OCI-LY7 (cell line): Measurements from ENCODE around the gene SRGAP1. TPM values are rescaled to one million over a fixed set of nuclear protein-coding genes. Genes with fewer than 3 reads are reported as not detected.

Experiments
- BruUV-seq: library from RNA; stranded (reverse); fragments of 400-500 nt; replicated peaks from 2 replicates; lab custom pipeline; 2021; lab: Mats Ljungman, UMichigan
- CTCF ChIA-PET: fragments of 300-600 bp; sonication (Branson Sonifier 250); formaldehyde crosslinking; loops from one replicate; lab custom pipeline; 2022; ENCODE audit warnings: antibody characterized with exemption; ENCODE audit not compliant: unreplicated experiment; lab: Charles Lee
- POLR2A ChIA-PET: fragments of 300-600 bp; sonication (Branson Sonifier 250); formaldehyde crosslinking; loops from one replicate; lab custom pipeline; 2022; ENCODE audit warnings: antibody characterized with exemption; lab: Charles Lee
- DNase-seq: peaks from one replicate; pipeline ENCODE4 v3.0.0-alpha.2; 2015; ENCODE audit warnings: low spot score
- H2AFZ ChIP-seq: fragments of 200-600 bp; sonication (generic), shearing (Covaris generic); 2 replicates; pipeline ENCODE4 v1.6.1; 2014; ENCODE audit warnings: mild to moderate bottlenecking, antibody characterized with exemption, low read length, moderate library complexity
- H3K27ac ChIP-seq: fragments of 200-600 bp; sonication (generic); 2 replicates; pipeline ENCODE4 v1.5.1; 2014; ENCODE audit warnings: mixed run types, low read depth, mild to moderate bottlenecking, moderate library complexity, low read length, inconsistent platforms; ENCODE audit not compliant: poor library complexity, severe bottlenecking
- H3K36me3 ChIP-seq: fragments of 200-600 bp; sonication (generic); 2 replicates; pipeline ENCODE4 v1.6.1; 2014; ENCODE audit warnings: mild to moderate bottlenecking, antibody characterized with exemption, low read length, moderate library complexity, mixed read lengths; ENCODE audit not compliant: insufficient read depth
- H3K4me1 ChIP-seq: fragments of 200-600 bp; sonication (generic); 2 replicates; pipeline ENCODE4 v1.5.1; 2014; ENCODE audit warnings: mild to moderate bottlenecking, low read length; ENCODE audit not compliant: insufficient read depth, poor library complexity, severe bottlenecking
- H3K4me2 ChIP-seq: fragments of 200-600 bp; sonication (generic); 2 replicates; pipeline ENCODE4 v1.6.1; 2014; ENCODE audit warnings: mild to moderate bottlenecking, low read length
- H3K4me3 ChIP-seq: fragments of 200-600 bp; sonication (generic); 2 replicates; pipeline ENCODE4 v1.5.1; 2014; ENCODE audit warnings: mild to moderate bottlenecking, low read depth, low read length; ENCODE audit not compliant: poor library complexity, severe bottlenecking
- H3K79me2 ChIP-seq: fragments of 200-600 bp; sonication (generic); 2 replicates; pipeline ENCODE4 v1.6.1; 2016; ENCODE audit warnings: low read depth, mild to moderate bottlenecking, low read length, moderate library complexity, mixed read lengths; ENCODE audit not compliant: insufficient read depth
- H3K9me2 ChIP-seq: fragments of 200-600 bp; sonication (generic); 2 replicates; pipeline ENCODE4 v1.6.1; 2016; ENCODE audit warnings: mild to moderate bottlenecking, low read length, mixed read lengths; ENCODE audit not compliant: insufficient read depth
- H3K9me3 ChIP-seq: fragments of 200-600 bp; sonication (generic); 2 replicates; pipeline ENCODE4 v1.6.1; 2014; ENCODE audit warnings: mild to moderate bottlenecking, mixed run types, low read length, mixed read lengths
- H4K20me1 ChIP-seq: fragments of 200-600 bp; sonication (generic); 2 replicates; pipeline ENCODE4 v1.6.1; 2014; ENCODE audit warnings: mild to moderate bottlenecking, antibody characterized with exemption, low read length, moderate library complexity, mixed read lengths; ENCODE audit not compliant: insufficient read depth
- EZH2phosphoT487 ChIP-seq: fragments of 200-600 bp; sonication (generic); IDR thresholded peaks from 2 replicates; pipeline ENCODE4 v1.6.1; 2018; ENCODE audit warnings: low read depth, borderline replicate concordance, mild to moderate bottlenecking, mixed run types, antibody characterized with exemption, low read length, moderate library complexity, mixed read lengths
- intact Hi-C: fragments of 100-400 bp; cut with micrococcal nuclease; formaldehyde crosslinking; loops from one replicate; pipeline ENCODE4 v1.10.0; 2022; ENCODE audit not compliant: unreplicated experiment
- total RNA-seq, 2 experiments: library from RNA; depleted of rRNA in 1 of 2; stranded (reverse); fragments of >200 nt in 1 of 2; shearing (Covaris generic) in 1 of 2; gene quantifications; 2 replicates each; pipeline ENCODE4 v1.2.3, GENCODE V29; 2014 to 2022
- TF ChIP-seq, protein P1 (sequence below): fragments of 200-600 bp; sonication (generic); conservative IDR thresholded peaks from 2 replicates; pipeline ENCODE4 v1.5.1; 2014; ENCODE audit warnings: mild to moderate bottlenecking, antibody characterized with exemption, low read length, moderate library complexity, mixed read lengths

The SRGAP1 gene
- total RNA-seq, 2 experiments from 2014 or later: 0.06 TPM; not detected in 1

DNA sequence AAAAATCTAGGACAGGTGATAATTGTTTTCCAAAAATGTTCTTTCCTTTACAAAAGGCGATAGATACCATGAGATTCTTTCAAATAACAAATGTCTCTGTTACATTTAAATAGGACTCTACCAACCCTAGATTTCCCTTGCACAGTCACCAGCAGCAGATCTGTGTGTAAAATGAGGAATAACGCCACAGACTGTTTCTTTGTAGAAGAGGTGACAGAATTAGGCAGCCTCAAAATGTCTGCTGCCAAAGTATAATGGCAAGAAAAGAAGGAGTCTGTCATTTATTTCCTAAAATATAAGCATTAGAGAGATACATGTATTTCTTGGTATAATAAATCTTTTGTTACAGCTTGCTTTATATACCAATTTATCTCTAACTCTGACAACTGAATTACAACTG, 8.5 kb upstream of the SRGAP1 start:
- H3K9me2 ChIP-seq: no peaks in the 10 kb centered on the region
- H2AFZ ChIP-seq: no peak overlapping the region
- no peaks in the 10 kb centered on the region for H3K36me3 ChIP-seq
- H4K20me1 ChIP-seq: no peaks in the 10 kb centered on the region
- H3K4me2 ChIP-seq: no peak overlapping the region
- no peaks in the 10 kb centered on the region for H3K79me2 ChIP-seq
- H3K4me3 ChIP-seq: no peak overlapping the region
- TF ChIP-seq EZH2phosphoT487: no peak
- TF ChIP-seq, protein P1, sequence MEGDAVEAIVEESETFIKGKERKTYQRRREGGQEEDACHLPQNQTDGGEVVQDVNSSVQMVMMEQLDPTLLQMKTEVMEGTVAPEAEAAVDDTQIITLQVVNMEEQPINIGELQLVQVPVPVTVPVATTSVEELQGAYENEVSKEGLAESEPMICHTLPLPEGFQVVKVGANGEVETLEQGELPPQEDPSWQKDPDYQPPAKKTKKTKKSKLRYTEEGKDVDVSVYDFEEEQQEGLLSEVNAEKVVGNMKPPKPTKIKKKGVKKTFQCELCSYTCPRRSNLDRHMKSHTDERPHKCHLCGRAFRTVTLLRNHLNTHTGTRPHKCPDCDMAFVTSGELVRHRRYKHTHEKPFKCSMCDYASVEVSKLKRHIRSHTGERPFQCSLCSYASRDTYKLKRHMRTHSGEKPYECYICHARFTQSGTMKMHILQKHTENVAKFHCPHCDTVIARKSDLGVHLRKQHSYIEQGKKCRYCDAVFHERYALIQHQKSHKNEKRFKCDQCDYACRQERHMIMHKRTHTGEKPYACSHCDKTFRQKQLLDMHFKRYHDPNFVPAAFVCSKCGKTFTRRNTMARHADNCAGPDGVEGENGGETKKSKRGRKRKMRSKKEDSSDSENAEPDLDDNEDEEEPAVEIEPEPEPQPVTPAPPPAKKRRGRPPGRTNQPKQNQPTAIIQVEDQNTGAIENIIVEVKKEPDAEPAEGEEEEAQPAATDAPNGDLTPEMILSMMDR: no peak
- no peaks in the 10 kb centered on the region for H3K9me3 ChIP-seq
- no TSS peak for BruUV-seq
- intact Hi-C loops: no loop called here
- CTCF ChIA-PET: no interaction called here
- POLR2A ChIA-PET: interaction anchor here (0.5 to 0.7 kb wide), 2 partner anchors 262 to 791 kb away, joined by 3 to 4 read pairs; no protein-coding TSS in a partner anchor
- H3K27ac ChIP-seq: no peak overlapping the region
- no peaks in the 10 kb centered on the region for H3K4me1 ChIP-seq
- DNase-seq: no peak

DNA sequence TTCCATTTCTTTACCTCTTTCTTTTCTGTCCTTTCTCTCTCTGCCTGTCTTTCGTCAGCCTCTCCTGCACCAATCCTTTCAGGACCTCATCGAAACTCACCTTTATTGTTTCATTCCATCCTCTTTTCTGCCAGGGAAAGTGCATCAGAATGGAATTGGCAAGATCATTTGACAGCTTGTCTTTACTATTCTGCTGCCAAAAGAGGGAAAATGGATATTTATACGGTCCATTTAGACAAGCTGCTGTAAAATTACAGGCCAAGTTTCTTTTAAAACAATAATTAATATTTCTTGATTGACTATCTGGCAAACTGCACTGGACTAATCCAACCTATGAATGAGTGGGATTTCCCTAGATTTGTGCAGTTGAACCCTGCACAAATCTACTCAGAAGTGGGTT, 7.6 kb upstream of the SRGAP1 start:
- BruUV-seq: no TSS peak
- Histone ChIP-seq H4K20me1 (no peaks in the 10 kb centered on the region), H3K4me2 (no peak overlapping the region), H3K4me3 (no peak overlapping the region), H3K9me3 (no peaks in the 10 kb centered on the region), H2AFZ (no peak overlapping the region), H3K79me2 (no peaks in the 10 kb centered on the region), H3K36me3 (no peaks in the 10 kb centered on the region), H3K4me1 (no peaks in the 10 kb centered on the region), H3K9me2 (no peaks in the 10 kb centered on the region), H3K27ac (no peak overlapping the region)
- POLR2A ChIA-PET: interaction anchor here (0.7 kb wide), 1 partner anchor 80 kb away, joined by 3 read pairs; no protein-coding TSS in a partner anchor
- TF ChIP-seq, protein P1: no peak
- TF ChIP-seq EZH2phosphoT487: no peak
- CTCF ChIA-PET: no interaction called here
- intact Hi-C loops: no loop called here
- no peak for DNase-seq

DNA sequence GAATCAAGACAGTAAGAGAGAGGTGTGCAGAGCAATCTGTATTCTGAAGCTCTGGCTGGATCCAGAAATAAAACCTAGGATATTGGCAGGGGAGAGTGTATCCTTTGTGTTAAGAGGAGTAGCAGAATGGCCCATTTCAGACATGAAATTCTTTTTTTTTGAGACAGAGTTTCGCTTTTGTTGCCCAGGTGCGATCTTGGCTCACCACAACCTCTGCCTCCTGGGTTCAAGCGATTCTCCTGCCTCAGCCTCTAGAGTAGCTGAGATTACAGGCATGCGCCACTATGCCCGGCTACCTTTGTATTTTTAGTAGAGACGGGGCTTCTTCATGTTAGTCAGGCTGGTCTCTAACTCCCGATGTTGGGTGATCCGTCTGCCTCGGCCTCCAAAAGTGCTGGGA, 6.1 kb upstream of the SRGAP1 start:
- Histone ChIP-seq H4K20me1 (no peaks in the 10 kb centered on the region), H3K4me3 (no peak overlapping the region), H3K27ac (no peak overlapping the region), H3K9me3 (no peaks in the 10 kb centered on the region), H3K9me2 (no peaks in the 10 kb centered on the region), H3K4me1 (no peaks in the 10 kb centered on the region), H3K4me2 (no peak overlapping the region), H3K36me3 (no peaks in the 10 kb centered on the region), H2AFZ (no peak overlapping the region), H3K79me2 (no peaks in the 10 kb centered on the region)
- no peak for DNase-seq
- ChIA-PET POLR2A (no interaction called here), CTCF (no interaction called here)
- no TSS peak for BruUV-seq
- intact Hi-C loops: no loop called here
- no peak for TF ChIP-seq EZH2phosphoT487
- TF ChIP-seq, protein P1: no peak
